HG03108 (cell line): ENCODE measurements around the gene PCYT1B.
"Not testable (repeated sequence)": the region's sequence is repeated elsewhere in the genome, so short reads cannot be mapped to it uniquely, and the experiment has no call there.

Experiments
- ATAC-seq: cut with Tn5 transposase; IDR thresholded peaks from one replicate; pipeline ENCODE4 v1.9.1; 2021; ENCODE audit warnings: moderate library complexity; ENCODE audit not compliant: unreplicated experiment

The PCYT1B gene

GRCh38 chrX:24646745-24647182 lies 383 bp downstream of the PCYT1B start:
- ATAC-seq: no peak

DNA sequence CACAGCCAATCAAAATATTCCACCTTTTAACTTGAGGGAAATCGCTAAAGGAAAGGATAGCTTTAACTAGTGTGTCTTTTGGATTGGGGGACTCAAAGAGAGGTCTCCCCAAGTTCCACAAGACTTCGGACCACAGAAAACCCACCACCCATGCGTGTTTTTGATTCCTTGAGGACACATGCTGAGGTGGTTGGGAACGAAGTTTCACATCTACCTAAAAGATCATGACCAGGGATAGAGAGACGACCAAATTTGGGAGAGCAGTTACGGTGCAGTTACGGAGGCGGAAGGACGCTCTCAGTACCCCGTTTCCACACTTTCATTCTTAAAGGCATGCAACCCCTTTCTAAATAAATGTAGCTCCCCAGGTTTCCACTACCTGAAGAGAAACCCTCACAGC lies 1.1 kb downstream of the PCYT1B start:
- ATAC-seq: no peak

- ATAC-seq: no peak
These were observed 4.0 kb downstream of the PCYT1B start for GRCh38 chrX:24643116-24643515.

- no peak for ATAC-seq
These were observed 17.4 kb downstream of the PCYT1B start for GRCh38 chrX:24629701-24630100.

- no peak for ATAC-seq
These were observed 27.5 kb downstream of the PCYT1B start for GRCh38 chrX:24619647-24620046.

- ATAC-seq: no peak
These were observed 36.6 kb downstream of the PCYT1B start for GRCh38 chrX:24610516-24610915.

DNA sequence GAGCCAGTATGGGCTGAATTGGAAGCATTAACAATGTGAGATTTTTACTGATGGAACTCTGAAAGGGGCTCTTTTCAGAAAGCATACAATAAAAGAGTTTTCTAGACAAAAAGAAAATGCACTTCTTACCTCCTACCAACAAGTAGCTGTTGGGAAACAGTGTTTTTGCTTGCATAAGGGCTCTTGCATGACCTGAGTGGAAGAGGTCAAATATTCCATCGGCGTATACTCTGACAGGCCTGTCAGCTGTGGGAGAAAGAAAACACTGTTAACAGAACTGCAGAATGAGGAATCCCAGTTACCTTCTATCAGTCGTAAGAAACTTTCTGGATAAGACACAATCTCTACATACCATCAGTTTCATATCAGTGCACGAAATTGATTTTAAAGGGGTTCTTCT lies 39.5 kb downstream of the PCYT1B start:
- ATAC-seq: no peak

- not testable (repeated sequence) for ATAC-seq
These were observed 41.2 kb downstream of the PCYT1B start for GRCh38 chrX:24605941-24606340.

DNA sequence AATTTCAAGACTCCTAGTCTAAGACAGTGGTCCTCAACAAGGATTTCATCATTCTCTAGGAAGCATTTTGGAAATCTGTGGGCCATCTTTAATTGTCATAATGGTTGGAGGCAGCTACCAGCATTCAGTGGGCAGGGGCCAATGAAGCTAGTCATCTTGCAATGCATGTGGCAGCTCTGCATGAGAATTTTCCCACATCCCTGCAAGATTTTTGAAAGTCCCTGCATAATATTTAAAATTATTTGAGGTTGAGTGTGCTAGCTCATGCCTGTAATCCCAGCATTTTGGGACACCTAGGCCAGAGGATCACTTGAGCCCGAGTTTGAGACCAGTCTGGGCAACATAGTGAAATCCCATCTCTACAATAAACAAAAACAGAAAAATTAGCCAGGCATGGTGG lies 44.0 kb downstream of the PCYT1B start:
- no peak for ATAC-seq

DNA sequence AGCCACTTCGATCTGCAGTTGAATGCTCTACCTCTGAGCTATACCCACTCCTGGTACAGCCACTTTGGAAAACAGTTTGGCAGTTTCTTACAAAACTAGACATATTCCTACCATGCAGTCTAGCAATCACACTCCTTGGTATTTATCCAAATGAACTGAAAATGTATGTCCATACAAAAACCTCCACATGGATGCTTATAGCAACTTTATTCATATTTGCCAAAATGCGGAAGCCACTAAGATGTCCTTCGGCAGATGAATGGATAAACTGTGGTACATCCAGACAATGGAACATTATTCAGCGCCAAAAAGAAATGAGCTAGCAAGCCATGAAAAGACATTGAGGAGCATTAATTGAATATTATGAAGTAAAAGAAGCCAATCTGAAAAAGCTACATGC lies 45.3 kb downstream of the PCYT1B start:
- ATAC-seq: no peak

DNA sequence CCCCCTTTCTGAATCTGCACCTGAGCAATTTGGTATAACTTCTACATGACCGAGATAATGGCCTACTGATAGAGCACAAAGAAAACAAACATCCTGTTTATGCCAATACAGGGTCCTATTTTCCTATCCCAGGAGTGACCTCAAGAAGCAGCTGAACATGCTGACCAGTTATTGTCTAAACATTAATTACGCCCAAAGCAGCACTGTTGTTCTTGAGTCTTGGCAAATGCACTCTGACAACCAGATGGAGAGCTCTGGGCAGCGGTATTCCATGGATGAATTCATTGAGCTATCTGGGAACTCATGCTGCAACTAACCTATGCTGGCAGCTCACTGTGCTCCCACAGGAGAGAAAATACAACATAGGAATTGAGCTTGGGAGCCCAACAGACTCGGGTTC lies 52.6 kb downstream of the PCYT1B start:
- ATAC-seq: no peak

DNA sequence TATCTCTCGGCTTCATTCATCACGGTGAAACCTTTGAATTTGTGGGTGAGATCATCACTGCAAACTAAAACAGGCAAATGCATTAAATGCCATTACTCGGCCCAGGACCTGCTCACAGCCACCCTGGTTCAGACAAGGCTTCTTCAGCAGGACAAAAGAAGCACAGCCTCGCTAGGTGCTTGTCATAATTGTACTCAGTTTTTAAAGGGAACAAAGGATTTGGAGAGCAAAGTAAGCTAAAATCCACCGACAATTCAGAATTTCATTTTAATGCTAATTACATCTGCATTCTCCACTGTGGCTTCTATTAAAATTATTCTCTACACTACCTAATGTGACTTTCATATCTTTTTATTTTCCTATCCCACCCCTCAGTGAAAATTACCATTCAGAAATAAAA lies 57.0 kb downstream of the PCYT1B start:
- no peak for ATAC-seq

- no peak for ATAC-seq
These were observed 70.1 kb downstream of the PCYT1B start for GRCh38 chrX:24577091-24577490.

DNA sequence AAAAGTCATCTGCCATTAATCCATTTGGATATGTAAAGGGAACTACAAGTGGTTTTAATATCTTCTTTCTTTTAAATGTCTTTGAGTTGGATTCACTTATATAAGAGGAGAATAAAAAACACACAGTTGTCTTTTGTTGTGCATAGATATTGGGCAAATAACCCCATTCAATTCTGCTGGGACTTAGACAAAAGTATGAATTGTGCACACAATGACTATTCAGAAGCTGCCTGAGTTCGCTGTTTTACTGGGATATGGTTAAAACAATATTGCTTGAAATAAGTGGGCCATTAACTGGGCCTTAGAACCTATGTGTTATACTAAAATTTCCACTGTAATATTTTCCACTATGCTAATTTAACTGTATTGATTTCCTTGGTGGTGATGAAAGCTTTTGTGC lies 71.7 kb downstream of the PCYT1B start:
- no peak for ATAC-seq

DNA sequence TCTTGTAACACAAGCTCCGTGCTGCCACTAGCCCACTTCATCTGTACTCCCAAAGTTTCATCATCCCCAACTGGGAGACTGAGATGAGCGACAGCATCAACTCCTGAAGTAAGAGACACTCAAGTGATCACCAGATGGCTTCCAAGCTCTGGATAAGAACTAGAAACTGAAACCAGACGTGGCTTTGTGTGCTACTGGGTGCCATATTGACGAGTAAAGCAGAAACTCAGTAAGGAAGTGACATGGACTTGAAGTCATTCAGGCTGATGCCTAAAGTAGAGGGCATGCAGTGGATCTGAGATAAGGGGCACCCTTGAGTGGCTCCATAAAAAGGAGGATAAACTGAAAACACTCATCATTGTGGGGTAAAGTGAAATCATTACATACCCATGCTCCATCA lies 72.4 kb downstream of the PCYT1B start:
- no peak for ATAC-seq

- no peak for ATAC-seq
These were observed 80.0 kb downstream of the PCYT1B start for GRCh38 chrX:24567169-24567568.

- no peak for ATAC-seq
These were observed 80.9 kb downstream of the PCYT1B start for GRCh38 chrX:24566240-24566639.

DNA sequence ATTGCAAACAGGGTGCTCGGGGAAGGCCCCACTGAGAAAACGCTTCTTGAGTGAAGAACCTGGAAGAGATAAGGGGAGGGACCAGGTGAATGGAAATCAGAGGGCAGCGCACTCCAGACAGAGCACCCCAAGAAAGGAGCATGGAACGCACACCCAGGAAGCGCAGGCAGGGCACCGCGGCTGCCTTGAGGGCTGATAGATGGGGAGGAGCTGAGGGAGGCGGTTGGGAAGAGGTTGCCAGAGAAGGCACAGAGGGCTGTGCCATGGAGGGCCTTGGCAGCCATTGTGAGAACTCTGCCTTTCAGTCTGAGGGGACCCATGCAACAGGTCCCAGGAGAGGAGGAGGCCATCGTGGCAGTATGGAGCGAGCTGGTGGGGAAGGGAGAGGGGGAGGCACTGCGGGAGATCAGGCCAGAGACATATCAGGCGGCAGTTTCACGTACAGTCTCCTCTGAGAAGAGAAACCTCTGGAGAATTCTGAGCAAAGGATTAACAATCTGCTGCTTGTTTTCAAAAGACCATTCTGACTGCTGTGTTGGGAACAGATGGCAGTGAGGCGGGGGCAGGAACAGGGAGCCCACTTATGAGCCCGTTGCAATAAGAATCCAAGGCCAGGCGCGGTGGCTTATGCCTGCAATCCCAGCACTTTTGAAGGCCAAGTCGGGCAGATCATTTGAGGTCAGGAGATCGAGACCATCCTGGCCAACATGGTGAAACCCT lies 83.7 kb downstream of the PCYT1B start:
- ATAC-seq: no peak

- no peak for ATAC-seq
These were observed 86.0 kb downstream of the PCYT1B start for GRCh38 chrX:24561121-24561520.

DNA sequence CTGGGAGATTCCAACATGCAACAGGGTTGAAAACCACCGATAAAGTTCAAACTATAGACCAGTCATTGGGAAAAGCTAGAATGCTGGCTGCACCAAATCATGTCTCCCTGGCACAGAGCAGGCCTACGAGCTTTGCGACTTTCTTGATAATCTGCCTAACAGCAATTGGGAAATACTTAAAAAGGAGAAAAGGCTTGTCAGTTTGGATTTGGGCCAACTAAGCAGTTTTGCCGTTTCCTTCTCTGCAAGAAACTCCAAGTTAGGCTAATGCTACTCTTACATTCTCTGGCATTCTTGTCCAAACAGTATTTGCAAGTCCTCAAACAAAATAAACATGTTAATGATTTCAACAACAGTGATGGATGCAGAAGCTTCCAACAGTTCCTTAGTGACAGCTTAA lies 94.1 kb downstream of the PCYT1B start:
- no peak for ATAC-seq

- ATAC-seq: no peak
These were observed 97.0 kb downstream of the PCYT1B start for GRCh38 chrX:24550166-24550565.

- no peak for ATAC-seq
These were observed 99.2 kb downstream of the PCYT1B start for GRCh38 chrX:24547961-24548360.

- no peak for ATAC-seq
These were observed 104.4 kb downstream of the PCYT1B start for GRCh38 chrX:24542756-24543155.
